ENCODE data around the gene POLR3A.

POLR3A gene

GRCh38 chr10:77993620-77994019 lies 35.7 kb downstream of the POLR3A start:
- TF ChIP-seq CTCF (IDR thresholded peaks at IDR 0.05; ENCODE audit: low read length, missing control alignments) = no peak
- DNase-seq (ENCODE audit: low read depth) = no peak

GRCh38 chr10:77989081-77989724 lies 40.1 kb downstream of the POLR3A start:
- TF ChIP-seq CTCF (IDR thresholded peaks at IDR 0.05; ENCODE audit: low read length, missing control alignments) = no peak
- no peak overlapping the region for H3K4me3 ChIP-seq (replicated peaks; ENCODE audit: low read depth, low read length)
- no peak for DNase-seq (ENCODE audit: low read depth)

More at GRCh38 chr10:77993620-77994019, 35.7 kb downstream of the POLR3A start:
- H3K4me3 ChIP-seq (replicated peaks; ENCODE audit: low read depth, low read length) = no peak overlapping the region

- no peak for DNase-seq (ENCODE audit: low read depth)
- TF ChIP-seq CTCF (IDR thresholded peaks at IDR 0.05; ENCODE audit: low read length, missing control alignments) = no peak
- no peak overlapping the region for H3K4me3 ChIP-seq (replicated peaks; ENCODE audit: low read depth, low read length)
Measured at GRCh38 chr10:77987671-77988255, 41.6 kb downstream of the POLR3A start.

GRCh38 chr10:77984986-77985385 lies 44.3 kb downstream of the POLR3A start:
- TF ChIP-seq CTCF (IDR thresholded peaks at IDR 0.05; ENCODE audit: low read length, missing control alignments) = no peak
- H3K4me3 ChIP-seq (replicated peaks; ENCODE audit: low read depth, low read length) = no peak overlapping the region
- no peak for DNase-seq (ENCODE audit: low read depth)

- peak; percentile 61 for DNase-seq (ENCODE audit: low read depth)
- TF ChIP-seq CTCF (IDR thresholded peaks at IDR 0.05; ENCODE audit: low read length, missing control alignments) = no peak
- no peak overlapping the region for H3K4me3 ChIP-seq (replicated peaks; ENCODE audit: low read depth, low read length)
Measured at GRCh38 chr10:77983384-77984341, 45.7 kb downstream of the POLR3A start.

- no peak for TF ChIP-seq CTCF (IDR thresholded peaks at IDR 0.05; ENCODE audit: low read length, missing control alignments)
- H3K4me3 ChIP-seq (replicated peaks; ENCODE audit: low read depth, low read length) = no peak overlapping the region
- no peak for DNase-seq (ENCODE audit: low read depth)
Measured at GRCh38 chr10:77981281-77981680, 48.0 kb downstream of the POLR3A start.

Data from fibroblast of pulmonary artery (primary cell).